ENCODE measurements around the gene DPP6. TPM values are rescaled to one million over a fixed set of nuclear protein-coding genes. Genes with fewer than 3 reads are reported as not detected.
A peak's percentile ranks its signal among the peaks of the same experiment; 100 is the strongest.

The DPP6 gene
- polyA plus RNA-seq, 10 donors: 2.7 to 7.9 (median 4.9) TPM

- DNase-seq: peak; percentile 27 to 70 (median 34)
These were observed 540.2 kb downstream of the DPP6 start for GRCh38 chr7:154592388-154592787.

GRCh38 chr7:154598396-154598795, 546.2 kb downstream of the DPP6 start:
- peak in 1 of 3 donors; percentile 38 for DNase-seq

GRCh38 chr7:154598864-154599263, 546.7 kb downstream of the DPP6 start:
- no peak for DNase-seq

- DNase-seq: no peak
These were observed 558.7 kb downstream of the DPP6 start for GRCh38 chr7:154610903-154611302.

- DNase-seq: no peak
These were observed 561.6 kb downstream of the DPP6 start for GRCh38 chr7:154613811-154614210.

GRCh38 chr7:154620141-154620755, 568.0 kb downstream of the DPP6 start:
- no peak for DNase-seq

- DNase-seq: no peak
These were observed 571.2 kb downstream of the DPP6 start for GRCh38 chr7:154623399-154623798.

GRCh38 chr7:154627646-154628290, 575.6 kb downstream of the DPP6 start:
- peak in 1 of 3 donors; percentile 55 for DNase-seq

GRCh38 chr7:154628556-154628955, 576.4 kb downstream of the DPP6 start:
- no peak for DNase-seq

GRCh38 chr7:154631162-154631561, 579.0 kb downstream of the DPP6 start:
- DNase-seq: no peak

GRCh38 chr7:154633641-154634040, 581.4 kb downstream of the DPP6 start:
- no peak for DNase-seq

GRCh38 chr7:154638286-154638685, 586.1 kb downstream of the DPP6 start:
- DNase-seq: no peak

GRCh38 chr7:154640266-154640865, 588.2 kb downstream of the DPP6 start:
- peak in 1 of 3 donors; percentile 8 for DNase-seq

- no peak for DNase-seq
These were observed 588.7 kb downstream of the DPP6 start for GRCh38 chr7:154640917-154641316.

GRCh38 chr7:154644366-154644765, 592.2 kb downstream of the DPP6 start:
- no peak for DNase-seq

- no peak for DNase-seq
These were observed 594.2 kb downstream of the DPP6 start for GRCh38 chr7:154646126-154647013.

- DNase-seq: no peak
These were observed 595.4 kb downstream of the DPP6 start for GRCh38 chr7:154647625-154648024.

GRCh38 chr7:154649015-154649414, 596.8 kb downstream of the DPP6 start:
- no peak for DNase-seq

- no peak for DNase-seq
These were observed 597.2 kb downstream of the DPP6 start for GRCh38 chr7:154649434-154649833.

GRCh38 chr7:154650275-154650674, 598.1 kb downstream of the DPP6 start:
- DNase-seq: no peak

- DNase-seq: no peak
These were observed 599.3 kb downstream of the DPP6 start for GRCh38 chr7:154651501-154651900.

- DNase-seq: no peak
These were observed 600.4 kb downstream of the DPP6 start for GRCh38 chr7:154652564-154652963.

All from muscle of back (tissue), 11 donors.